Left lung (tissue), 10 donors: Measurements from ENCODE around the gene ARHGAP10. TPM values are rescaled to one million over a fixed set of nuclear protein-coding genes. Genes with fewer than 3 reads are reported as not detected.

ENCODE experiments used
- ATAC-seq: fragments of 200-7000 bp; cut with Tn5 transposase; one replicate; pipeline ENCODE4 v1.9.1; 2020; ENCODE audit warnings: moderate library complexity
- DNase-seq, 4 donors: peaks; one replicate each; pipeline ENCODE4 v3.0.0-alpha.2; 2013 to 2020
- H3K27ac ChIP-seq, 2 donors: fragments of 200-600 bp; sonication (generic) in 1 of 2; one replicate each; pipeline versions ENCODE4 v1.5.0 to v1.8.0; 2020 to 2021
- H3K27me3 ChIP-seq, 2 donors: fragments of 200-600 bp; sonication (generic) in 1 of 2; one replicate each; pipeline versions ENCODE4 v1.5.0 to v1.8.0; 2020 to 2021
- H3K36me3 ChIP-seq, 2 donors: fragments of 200-600 bp; sonication (generic) in 1 of 2; one replicate each; pipeline versions ENCODE4 v1.5.0 to v1.8.0; 2020 to 2021
- H3K4me1 ChIP-seq, 2 donors: fragments of 200-600 bp; one replicate each; pipeline ENCODE4 v1.8.0; 2021
- H3K4me3 ChIP-seq, 2 donors: fragments of 200-600 bp; sonication (generic) in 1 of 2; one replicate each; pipeline versions ENCODE4 v1.5.0 to v1.8.0; 2020 to 2021; ENCODE audit warnings: mild to moderate bottlenecking in 1 of 2
- H3K9me3 ChIP-seq, 2 donors: fragments of 200-600 bp; sonication (generic) in 1 of 2; one replicate each; pipeline versions ENCODE4 v1.5.0 to v1.8.0; 2020 to 2021
- intact Hi-C, 2 donors: fragments of 100-400 bp; cut with DNase I; formaldehyde crosslinking; loops; one replicate each; pipeline versions ENCODE4 v1.11.2 to v1.14.2; 2022
- polyA plus RNA-seq, 6 donors: library from polyadenylated mRNA; unstranded; fragments of 120-200 nt; gene quantifications; one replicate each; pipeline ENCODE4 v1.2.1, GENCODE V29; 2013; ENCODE audit not compliant: insufficient read length in 6 of 6
- total RNA-seq, 2 donors: library from RNA; stranded (reverse); fragmentation: NEBNext Ultra II Directional; extraction: Animal tissue kit (Norgen Biotek cat#: 25700); gene quantifications; one replicate each; pipeline ENCODE4 v1.2.1, GENCODE V29; 2021
- TF ChIP-seq, protein P1 (sequence below), 2 donors: fragments of 200-600 bp; sonication (generic) in 1 of 2; IDR thresholded peaks; one replicate each; pipeline versions ENCODE4 v1.5.0 to v1.8.0; 2021; ENCODE audit warnings: antibody characterized with exemption in 2 of 2
- donor health status: DM: no; HTN: yes; CAD: no.
- donor health status: DM: no; HTN: no; CAD: no.

ARHGAP10 gene
- total and polyA plus RNA-seq, 8 donors: 11.6 to 25.4 (median 14.2) TPM

DNA sequence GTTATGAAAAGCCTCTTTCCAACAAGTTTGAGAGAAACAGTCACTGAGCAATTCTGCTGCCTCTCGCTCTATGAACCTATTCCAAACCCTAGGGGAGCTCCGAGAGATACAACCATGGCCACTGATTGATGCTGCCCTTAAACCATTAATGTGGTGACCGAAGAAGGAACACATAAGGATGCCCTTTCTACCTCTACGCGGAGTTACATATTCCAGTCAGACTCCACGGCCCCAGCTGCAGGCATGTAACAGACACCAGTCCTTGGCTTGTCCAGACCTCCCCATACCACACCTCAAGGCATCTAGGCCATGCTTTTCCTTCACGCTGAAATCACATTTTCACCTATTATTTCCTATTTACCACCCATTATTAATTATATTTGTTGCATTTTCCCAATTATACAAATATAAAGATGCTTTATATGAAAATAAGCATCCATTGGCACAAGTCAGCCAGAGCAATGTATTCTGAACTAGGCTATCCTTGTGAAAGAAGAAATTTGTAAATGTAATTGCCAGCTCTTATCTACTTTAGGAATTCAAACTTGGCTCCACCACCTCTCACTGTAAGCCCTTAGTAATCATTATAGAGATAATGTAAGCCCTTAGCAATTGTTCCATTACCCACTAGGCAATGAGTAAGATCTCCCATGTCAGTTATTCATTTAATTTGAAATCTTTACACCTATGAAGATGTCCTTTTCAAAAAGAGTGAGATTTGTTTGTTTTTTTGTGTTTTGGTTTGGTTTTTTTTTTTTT is 371.9 kb downstream of the ARHGAP10 start:
- intact Hi-C loops: no loop called here
- DNase-seq: peak in 2 of 4 donors; percentile 13 to 30
- H3K27ac ChIP-seq: no peak overlapping the region
- no peak overlapping the region for H3K4me3 ChIP-seq
- no peaks in the 10 kb centered on the region for H3K27me3 ChIP-seq
- peaks cover 0 to 24% of the 10 kb centered on the region in 2 donors for H3K36me3 ChIP-seq
- no peaks in the 10 kb centered on the region for H3K4me1 ChIP-seq
- TF ChIP-seq, protein P1, sequence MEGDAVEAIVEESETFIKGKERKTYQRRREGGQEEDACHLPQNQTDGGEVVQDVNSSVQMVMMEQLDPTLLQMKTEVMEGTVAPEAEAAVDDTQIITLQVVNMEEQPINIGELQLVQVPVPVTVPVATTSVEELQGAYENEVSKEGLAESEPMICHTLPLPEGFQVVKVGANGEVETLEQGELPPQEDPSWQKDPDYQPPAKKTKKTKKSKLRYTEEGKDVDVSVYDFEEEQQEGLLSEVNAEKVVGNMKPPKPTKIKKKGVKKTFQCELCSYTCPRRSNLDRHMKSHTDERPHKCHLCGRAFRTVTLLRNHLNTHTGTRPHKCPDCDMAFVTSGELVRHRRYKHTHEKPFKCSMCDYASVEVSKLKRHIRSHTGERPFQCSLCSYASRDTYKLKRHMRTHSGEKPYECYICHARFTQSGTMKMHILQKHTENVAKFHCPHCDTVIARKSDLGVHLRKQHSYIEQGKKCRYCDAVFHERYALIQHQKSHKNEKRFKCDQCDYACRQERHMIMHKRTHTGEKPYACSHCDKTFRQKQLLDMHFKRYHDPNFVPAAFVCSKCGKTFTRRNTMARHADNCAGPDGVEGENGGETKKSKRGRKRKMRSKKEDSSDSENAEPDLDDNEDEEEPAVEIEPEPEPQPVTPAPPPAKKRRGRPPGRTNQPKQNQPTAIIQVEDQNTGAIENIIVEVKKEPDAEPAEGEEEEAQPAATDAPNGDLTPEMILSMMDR (IDR thresholded peaks at IDR 0.05): no peak
- peaks cover 0 to 9% of the 10 kb centered on the region in 2 donors for H3K9me3 ChIP-seq
- no peak for ATAC-seq

DNA sequence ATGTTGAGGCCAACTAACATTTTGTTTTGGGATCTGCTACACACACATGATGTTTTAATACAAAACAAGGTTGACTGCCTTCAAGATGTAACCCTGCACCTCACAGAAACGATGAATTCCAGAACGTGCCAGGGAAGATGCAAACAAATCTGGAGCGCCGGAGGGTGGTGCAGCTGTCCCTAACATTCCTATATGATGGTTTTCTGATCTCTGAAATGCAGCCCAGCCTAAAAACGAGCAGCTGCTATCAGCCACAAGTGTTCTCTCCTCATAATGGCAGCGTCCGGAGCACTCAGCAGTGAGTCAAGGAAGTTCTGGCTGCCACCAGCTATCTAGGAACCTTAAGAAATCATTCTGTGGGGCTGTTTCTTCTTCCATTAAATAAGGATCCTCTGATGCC is 376.9 kb downstream of the ARHGAP10 start:
- no peak for ATAC-seq

DNA sequence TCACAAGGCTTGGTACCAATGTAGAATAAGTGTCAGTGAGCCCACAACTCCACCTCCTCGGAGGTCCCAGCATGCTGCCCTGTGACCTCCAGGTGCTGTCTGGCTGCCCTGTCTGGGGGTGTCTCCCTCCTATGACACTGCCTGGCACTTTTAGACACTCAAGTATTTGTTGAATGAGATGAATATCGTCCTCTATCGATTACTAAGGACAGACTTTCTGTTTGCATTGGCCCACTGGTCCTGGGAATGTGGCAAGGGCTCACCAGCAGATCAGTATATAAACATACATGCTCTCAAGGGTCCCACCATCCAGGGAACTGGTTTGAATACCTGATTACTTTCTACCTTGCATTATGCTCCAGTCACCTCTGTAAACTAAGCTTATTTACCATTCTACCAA is 377.3 kb downstream of the ARHGAP10 start:
- no peaks in the 10 kb centered on the region for H3K27me3 ChIP-seq
- DNase-seq (no peak), ATAC-seq (no peak)
- H3K36me3 ChIP-seq: peaks cover 0 to 33% of the 10 kb centered on the region in 2 donors
- no peak overlapping the region for H3K27ac ChIP-seq
- H3K4me1 ChIP-seq: no peaks in the 10 kb centered on the region
- H3K4me3 ChIP-seq: no peak overlapping the region
- TF ChIP-seq, protein P1 (IDR thresholded peaks at IDR 0.05): no peak
- peaks cover 0 to 9% of the 10 kb centered on the region in 2 donors for H3K9me3 ChIP-seq
- intact Hi-C loops: no loop called here

More for the DNA sequence above, 376.9 kb downstream of the ARHGAP10 start:
- peaks cover 0 to 33% of the 10 kb centered on the region in 2 donors for H3K36me3 ChIP-seq
- H3K27me3 ChIP-seq: no peaks in the 10 kb centered on the region
- TF ChIP-seq, protein P1 (IDR thresholded peaks at IDR 0.05): no peak
- no peaks in the 10 kb centered on the region for H3K4me1 ChIP-seq
- intact Hi-C loops: no loop called here
- no peak for DNase-seq
- H3K9me3 ChIP-seq: peaks cover 0 to 9% of the 10 kb centered on the region in 2 donors
- no peak overlapping the region for H3K4me3 ChIP-seq
- no peak overlapping the region for H3K27ac ChIP-seq

DNA sequence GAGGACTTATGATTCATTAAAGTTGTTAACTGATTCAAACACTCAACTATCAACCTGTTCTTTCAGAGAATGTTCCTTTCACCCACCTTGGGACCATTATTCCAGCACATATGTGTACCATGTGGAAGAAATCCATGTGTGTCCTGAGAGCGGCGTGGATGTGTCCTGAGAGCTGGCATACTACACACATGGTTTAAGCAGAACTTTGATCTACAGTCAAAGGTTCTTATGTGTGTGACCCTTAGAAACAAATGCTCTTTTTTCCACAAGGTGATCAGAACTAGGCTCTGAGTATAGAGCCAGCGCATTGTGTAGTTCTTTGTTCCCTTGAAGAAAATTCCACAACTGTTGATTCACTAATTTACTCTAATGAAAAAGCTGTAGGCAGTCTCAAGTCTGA is 378.3 kb downstream of the ARHGAP10 start:
- ATAC-seq (no peak), DNase-seq (no peak)
- no peaks in the 10 kb centered on the region for H3K4me1 ChIP-seq
- H3K4me3 ChIP-seq: no peak overlapping the region
- no peak overlapping the region for H3K27ac ChIP-seq
- intact Hi-C loops: no loop called here
- peaks cover 0 to 33% of the 10 kb centered on the region in 2 donors for H3K36me3 ChIP-seq
- TF ChIP-seq, protein P1 (IDR thresholded peaks at IDR 0.05): no peak
- peaks cover 0 to 9% of the 10 kb centered on the region in 2 donors for H3K9me3 ChIP-seq
- no peaks in the 10 kb centered on the region for H3K27me3 ChIP-seq

DNA sequence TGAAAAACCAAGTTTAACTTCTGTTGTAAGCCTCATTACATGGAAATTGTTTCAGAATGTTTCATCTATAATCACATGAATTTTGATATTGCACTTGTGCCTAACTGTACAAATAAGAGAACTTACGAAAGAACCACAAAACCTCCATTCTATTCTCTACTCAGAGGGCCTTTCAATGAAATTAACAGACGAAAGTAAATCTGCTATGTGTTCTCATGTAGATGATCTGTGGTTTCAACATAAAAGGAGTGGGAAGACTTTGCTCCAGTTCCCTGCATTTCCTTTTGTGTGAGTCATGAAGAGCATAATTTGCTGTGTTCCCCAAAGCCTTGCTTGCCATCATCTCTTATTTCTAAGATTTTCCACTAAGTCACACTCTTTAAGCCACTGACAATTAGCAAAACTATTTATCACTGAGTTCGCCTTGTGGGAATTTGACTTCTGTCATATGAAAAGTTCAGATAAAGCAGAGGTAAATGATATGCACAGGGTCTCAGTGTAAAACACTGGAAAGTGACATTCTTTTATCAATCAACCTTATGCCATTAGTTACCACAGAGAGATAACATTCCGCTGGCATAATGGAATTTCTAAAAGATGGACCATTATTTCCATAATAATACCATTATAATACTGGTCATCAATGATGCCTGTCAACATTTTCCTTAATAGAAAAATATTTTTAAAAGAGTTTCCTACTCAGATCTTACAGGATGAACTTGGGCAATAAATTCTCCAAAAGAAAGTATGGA is 380.5 kb downstream of the ARHGAP10 start:
- TF ChIP-seq, protein P1 (IDR thresholded peaks at IDR 0.05): no peak
- intact Hi-C loops: no loop called here
- Histone ChIP-seq H3K4me3 (no peak overlapping the region), H3K27me3 (no peaks in the 10 kb centered on the region), H3K4me1 (no peaks in the 10 kb centered on the region), H3K36me3 (peaks cover 0 to 31% of the 10 kb centered on the region in 2 donors), H3K27ac (peak overlapping the region in 1 of 2 donors; percentile 18), H3K9me3 (no peaks in the 10 kb centered on the region)
- no peak for DNase-seq
- ATAC-seq: peak; percentile 65
